Kidney glomerular epithelial cell (primary cell): ENCODE results near the gene HIGD1C.
A peak's percentile ranks its signal among the peaks of the same experiment; 100 is the strongest.
"Not testable (repeated sequence)": the region's sequence is repeated elsewhere in the genome, so short reads cannot be mapped to it uniquely, and the experiment has no call there.

Experiments used
- DNase-seq: peaks from one replicate; lab custom pipeline; 2025; lab: John Stamatoyannopoulos, UW

Gene HIGD1C

DNA sequence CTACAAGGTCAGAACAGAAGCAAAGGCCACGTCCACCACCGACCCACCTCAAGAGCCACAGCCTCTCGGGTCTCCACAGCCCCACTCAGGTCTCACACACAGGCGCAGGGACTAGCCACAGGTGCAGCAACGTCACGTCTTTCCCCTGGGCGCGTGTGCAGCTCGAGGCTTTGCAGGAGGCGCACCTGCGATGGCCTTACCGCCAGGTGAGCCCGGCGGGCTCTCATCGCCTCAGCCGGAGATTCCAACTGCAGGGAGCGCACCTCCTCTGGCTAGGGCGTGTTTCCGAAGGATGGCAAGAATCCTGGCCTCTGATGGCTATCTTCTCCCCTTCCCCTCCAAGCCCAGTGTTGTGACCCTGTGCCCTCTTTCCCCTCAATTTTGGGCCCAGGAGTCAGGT lies at the start of gene HIGD1C:
Gene HIGD1C (plus strand): TSS at position 35 of the 400 bp plus-strand sequence. CDS start 1,455 bp downstream, outside the sequence.
- DNase-seq: no peak

DNA sequence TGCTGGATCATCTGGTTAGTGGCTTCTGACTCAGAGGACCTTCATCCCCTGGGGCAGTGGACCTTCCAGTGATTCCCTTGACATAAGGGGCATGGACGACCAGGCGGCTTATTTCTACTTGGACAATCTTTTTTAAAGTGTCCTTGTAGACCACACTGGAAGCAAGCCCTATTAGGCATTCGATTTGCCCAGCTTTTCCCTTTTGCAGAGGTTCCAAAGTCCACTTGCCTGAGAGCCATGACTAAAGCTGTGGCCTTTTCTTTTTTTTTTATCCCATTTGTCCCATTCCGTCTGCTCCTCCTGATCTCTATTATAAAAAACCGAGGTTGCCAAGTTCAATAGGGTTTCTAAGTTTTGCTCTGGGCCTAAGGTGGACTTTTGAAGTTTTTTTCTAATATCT lies 43.9 kb upstream of the HIGD1C start:
- DNase-seq: not testable (repeated sequence)

DNA sequence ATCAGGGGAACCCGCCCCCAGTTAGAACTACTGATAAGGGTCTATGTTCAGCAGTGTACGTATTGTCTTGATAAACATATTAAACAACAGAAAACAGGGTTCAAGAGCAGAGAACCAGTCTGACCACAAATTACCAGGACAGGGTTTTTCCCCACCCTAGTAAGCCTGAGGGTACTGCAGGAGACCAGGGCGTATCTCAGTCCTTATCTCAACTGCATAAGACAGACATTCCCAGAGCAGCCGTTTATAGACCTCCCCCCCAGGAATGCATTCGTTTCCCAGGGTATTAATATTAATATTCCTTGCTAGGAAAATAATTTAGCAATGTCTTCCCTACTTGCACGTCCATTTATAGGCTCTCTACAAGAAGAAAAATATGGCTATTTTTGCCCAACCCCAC lies 40.0 kb upstream of the HIGD1C start:
- DNase-seq: not testable (repeated sequence)

DNA sequence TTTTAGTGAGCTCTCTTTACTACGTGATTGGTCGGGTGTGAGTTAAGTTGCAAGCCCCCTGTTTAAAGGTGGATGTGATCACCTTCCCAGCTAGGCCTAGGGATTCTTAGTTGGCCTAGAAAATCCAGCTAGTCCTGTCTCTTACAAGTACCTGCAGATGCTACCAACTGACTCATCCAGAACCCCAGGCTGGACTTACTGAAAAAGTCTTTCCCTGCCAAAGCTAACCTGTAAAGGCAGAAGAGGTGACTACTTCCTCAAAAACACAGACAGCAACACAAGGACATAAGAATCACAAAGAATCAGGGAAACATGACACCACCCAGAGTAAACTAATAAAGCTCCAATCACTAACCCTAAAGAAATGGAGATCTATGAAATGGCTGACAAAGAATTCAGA lies 39.1 kb upstream of the HIGD1C start:
- no peak for DNase-seq

DNA sequence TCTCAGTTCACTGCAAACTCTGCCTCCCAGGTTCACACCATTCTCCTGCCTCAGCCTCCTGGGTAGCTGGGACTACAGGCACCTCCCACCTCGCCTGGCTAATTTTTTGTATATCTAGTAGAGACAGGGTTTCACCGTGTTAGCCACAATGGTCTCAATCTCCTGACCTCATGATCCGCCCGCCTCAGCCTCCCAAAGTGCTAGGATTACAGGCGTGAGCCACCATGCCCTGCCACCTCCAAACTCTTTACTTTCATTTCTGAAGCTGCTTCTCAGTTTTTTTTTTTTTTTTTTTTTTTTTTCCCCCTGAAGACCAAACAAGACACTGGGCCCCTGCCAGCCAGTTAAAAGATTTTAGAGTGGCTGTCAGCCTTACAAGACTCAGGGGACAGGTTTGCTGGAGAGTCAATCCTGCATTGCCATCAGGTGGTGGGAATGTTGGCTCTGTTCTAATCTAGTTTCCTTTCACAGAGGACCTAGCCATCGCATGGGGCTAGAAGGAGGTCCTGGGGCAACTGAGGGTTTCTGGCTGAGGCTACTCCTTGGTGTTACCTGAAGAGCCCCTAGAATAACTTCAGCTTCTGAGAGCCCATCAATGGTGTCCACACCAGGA lies 37.4 kb upstream of the HIGD1C start:
- no peak for DNase-seq

DNA sequence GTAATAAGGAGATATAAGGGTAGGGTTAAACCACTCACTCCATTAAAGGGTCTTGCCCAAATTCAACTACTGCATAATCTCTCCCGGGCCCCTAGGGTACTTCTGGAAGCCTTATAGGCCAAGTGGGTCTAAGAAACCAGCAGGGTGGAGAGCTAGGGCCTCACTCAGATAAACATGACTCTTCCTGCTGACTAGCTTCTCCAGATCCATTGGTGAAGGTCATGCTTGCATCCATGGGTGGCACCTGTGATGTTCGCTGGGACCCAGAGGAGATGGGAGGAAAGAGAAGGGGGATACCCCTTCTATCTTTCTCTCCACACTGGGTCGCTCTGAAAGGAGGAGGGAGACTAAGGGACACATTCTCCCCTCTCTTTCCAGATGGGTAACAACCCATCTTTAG lies 36.1 kb upstream of the HIGD1C start:
- no peak for DNase-seq

DNA sequence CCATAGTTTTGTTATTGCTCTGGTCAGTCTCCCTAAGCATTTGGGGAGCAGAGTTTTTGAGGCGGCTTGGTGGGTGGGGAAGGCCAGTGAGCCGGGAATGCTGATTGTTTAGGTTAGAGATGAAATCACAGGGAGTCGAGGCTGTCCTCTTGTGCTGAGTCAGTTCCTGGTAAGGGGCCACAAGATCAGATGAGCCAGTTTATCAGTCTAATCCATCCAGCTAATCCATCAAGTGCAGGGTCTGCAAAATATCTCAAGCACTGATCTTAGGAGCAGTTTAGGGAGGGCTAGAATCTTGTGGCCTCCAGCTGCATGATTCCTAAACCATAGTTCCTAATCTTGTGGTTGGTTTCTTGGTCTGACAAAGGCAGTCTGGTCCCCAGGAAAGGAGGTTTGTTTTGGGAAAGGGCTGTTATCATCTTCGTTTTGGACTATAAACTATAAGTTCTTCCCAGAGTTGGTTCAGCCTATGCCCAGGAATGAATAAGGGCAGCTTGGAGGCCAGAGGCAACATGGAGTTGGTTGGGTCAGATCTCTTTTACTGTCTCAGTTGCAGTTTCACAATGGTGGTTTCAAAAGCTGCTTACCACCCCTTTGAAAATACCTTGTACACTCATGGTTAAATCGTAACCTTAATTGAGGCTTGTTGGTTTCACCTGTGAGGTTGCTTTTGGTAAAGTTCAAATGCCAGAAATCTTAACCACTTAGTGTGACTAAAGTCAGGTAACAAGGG lies 33.6 kb upstream of the HIGD1C start:
- DNase-seq: no peak

DNA sequence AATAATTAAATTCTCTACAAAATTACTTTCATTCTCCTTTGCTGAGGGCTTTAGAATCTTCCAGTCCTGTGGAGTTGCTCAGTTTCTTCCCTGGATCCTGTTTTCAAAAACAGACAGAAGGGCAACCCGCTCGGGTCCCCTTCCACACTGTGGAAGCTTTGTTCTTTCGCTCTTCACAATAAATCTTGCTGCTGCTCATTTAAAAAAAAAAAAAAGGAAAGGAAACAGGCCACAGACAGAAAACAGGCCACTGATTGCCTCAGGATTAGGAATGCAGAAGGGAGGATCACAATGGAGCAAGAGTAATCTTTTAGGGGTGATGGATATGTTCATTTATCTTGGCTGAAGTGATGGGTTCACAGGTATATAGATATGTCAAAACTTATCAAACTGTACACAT lies 29.5 kb upstream of the HIGD1C start:
- DNase-seq: no peak

DNA sequence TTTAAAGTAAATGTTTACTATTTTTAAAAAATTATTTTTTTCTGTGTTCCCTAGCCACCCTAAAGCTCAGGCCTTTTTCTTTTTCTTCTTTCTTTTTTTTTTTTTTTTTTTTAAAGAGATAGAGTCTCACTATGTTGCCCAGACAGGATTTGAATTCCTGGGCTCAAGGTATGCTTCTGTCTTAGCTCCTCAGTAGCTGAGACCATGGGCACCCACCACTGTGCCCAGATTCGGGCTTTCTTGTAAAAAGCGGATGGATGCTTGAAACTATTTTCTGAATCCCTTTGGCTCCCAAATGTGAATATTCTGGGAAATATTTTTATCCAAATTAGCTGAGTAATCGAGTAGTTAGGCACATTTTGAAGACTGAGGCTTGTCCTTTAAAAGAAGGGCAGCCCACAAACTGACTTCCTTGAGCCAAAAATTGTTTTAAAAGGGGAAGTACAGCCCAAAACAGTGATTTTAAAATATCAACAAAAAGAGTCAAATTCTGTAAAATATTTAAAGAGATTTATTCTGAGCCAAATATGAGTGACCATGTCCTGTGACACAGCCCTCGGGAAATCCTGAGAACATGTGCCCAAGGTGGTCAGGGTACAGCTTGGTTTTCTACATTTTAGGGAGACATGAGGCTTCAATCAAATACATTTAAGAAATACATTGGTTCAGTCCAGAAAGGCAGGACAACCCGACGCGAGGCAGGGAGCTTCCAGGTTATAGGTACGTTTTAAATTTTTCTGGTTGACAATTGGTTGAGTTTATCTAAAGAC lies 28.8 kb upstream of the HIGD1C start:
- DNase-seq: no peak

DNA sequence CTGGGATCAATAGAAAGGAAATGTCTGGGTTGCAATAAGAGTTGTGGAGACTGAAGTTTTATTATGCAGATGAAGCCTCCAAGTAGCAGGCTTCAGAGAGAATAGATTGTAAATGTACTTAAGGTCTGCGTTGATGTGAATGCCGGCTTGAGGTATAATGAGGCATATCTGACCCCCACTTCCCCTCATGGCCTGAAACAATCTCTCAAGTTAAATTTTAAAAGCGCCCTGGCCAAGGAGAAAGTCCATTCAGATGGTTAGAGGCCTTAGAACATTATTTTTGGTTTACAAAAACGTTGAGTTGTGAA lies 28.3 kb upstream of the HIGD1C start:
- peak; percentile 32 for DNase-seq

DNA sequence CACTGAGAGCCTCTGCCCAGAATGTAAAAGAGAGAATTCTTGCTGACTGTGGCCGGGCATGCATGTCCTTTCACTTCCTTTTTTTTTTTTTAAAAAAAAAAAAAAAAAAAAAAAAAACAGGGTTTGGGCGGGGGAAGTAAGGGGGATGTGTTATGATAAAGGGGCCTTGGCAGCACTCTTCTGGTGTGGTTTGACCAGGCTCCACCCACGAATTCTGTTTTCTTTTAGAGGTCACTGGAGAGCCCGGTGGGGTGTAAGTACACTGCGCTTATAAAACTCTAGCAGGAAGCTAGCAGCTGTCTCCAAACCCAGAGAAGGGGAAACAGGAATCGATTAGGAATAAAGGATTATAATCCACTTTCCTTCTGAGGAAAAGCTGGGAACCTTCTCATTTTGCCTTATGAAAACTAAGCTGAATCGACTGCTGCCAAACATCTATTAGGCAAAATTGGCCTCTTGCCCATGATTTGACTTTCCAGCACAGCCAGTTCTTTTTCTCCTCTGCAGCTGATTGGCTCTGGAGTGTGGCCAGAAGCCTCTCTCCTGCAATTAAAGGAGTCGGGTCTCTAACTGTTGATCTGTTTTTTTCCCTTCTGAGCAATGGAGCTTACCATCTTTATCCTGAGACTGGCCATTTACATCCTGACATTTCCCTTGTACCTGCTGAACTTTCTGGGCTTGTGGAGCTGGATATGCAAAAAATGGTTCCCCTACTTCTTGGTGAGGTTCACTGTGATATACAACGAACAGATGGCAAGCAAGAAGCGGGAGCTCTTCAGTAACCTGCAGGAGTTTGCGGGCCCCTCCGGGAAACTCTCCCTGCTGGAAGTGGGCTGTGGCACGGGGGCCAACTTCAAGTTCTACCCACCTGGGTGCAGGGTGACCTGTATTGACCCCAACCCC lies 27.7 kb upstream of the HIGD1C start:
- peak; percentile 78 for DNase-seq

DNA sequence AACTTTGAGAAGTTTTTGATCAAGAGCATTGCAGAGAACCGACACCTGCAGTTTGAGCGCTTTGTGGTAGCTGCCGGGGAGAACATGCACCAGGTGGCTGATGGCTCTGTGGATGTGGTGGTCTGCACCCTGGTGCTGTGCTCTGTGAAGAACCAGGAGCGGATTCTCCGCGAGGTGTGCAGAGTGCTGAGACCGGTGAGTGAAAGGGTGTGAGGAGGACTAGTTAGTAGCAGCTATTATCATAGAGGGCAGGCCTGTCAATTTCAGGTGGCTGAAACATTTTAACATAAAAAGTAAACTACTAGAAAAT lies 27.0 kb upstream of the HIGD1C start:
- no peak for DNase-seq

DNA sequence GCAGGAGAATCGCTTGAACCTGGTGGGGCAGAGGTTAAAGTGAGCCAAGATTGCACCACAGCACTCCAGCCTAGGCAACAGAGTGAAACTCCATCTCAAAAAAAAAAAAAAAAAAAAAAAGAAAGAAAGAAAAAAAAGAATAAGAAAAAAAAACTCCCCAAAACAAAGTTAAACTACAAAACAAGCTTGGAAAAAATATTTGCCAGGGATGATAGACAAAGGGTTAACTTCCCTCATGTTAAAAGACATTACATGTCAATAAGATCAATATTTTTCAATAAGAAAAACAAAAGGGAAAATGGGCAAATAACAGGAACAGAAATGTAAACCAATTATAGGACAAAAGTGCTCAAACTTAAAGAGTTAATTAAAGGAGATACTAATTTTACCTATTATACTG lies 26.4 kb upstream of the HIGD1C start:
- no peak for DNase-seq

DNA sequence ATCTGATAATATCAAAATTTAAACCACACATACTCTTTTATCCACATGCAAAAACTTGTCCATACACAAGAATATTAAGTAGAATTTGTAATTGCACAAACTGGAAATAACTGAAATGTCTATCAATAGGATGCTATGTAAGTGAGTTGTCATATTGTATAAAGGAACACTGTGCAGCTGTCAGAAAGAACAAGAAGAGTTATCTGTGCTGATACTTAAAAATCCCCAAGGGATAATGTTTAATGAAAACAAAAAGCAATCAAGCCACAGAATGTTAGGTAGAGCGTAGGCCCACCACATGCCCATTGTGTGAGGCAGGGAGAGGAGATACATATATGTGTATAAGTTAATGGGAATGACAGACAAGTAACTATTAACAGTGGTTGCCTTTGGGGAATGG lies 25.9 kb upstream of the HIGD1C start:
- DNase-seq: no peak

DNA sequence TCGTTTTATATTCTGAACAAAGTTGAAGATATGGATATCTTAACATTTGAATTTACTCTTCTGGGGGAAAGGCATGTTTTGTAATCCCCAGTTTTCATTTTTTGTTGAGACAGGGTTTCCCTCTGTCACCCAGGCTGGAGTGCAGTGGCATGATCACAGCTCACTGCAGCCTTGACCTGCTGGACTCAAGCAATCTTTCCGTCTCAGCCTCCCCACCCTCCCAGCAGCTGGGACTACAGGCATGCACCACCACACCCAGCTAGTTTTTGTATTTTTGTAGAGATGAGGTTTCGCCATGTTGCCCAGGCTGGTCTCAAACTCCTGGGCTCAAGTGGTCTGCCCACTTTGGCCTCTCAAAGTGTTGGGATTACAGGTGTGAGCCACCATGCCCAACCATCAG lies 25.4 kb upstream of the HIGD1C start:
- not testable (repeated sequence) for DNase-seq

DNA sequence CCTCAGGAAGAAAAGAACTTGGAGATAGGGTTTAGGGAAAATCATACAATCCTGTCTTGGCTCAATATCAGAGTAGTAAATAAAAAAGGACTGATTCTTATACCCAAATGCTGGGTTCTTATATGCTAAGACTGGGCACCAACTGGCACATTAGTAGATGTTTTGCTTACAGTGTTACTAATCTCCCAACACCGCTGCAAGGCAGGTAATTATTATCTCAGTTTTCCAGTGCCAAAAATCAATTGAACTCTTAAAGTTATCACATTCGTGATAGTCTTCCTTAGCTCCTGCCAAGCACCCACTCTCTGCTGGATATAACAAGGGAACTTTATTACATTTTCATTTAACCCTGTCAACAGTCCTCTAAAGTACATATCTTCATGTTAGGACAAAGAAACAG lies 25.0 kb upstream of the HIGD1C start:
- DNase-seq: no peak

DNA sequence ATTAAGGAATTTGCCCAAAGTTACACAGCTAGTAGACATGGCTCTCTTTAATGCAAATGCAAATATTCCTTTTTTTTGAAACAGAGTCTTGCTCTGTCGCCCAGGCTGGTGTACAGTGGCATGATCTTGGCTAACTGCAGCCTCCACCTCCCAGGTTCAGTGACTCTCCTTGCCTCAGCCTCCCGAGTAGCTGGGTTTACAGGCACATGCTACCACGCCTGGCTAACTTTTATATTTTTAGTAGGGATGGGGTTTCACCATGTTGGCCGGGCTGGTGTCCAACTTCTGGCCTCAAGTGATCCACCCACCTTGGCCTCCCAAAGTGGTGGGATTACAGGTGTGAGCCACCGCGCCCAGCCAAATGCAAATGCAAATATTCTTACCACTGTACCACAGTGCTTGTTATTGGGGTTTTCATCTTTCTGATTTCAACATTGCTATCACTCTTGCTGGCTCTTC lies 24.5 kb upstream of the HIGD1C start:
- no peak for DNase-seq

DNA sequence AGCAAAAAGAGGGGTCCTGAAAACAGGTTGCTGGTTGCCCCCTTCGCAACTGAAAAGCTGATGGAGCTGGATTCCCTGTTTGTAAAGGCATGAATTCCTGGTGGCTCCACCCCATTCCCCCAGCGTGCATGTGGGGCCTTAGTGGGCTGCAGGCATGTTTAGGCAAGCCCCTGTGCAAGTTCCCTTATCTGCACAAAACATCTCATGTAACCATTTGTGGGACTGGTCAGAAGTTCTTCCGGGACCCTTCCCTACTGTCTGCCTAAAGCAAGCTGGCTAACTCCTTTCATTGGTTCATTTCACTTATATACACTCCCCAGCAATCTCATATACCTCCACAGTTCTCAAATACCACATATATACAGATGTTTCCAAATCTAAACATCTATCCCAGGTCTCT lies 24.0 kb upstream of the HIGD1C start:
- no peak for DNase-seq

DNA sequence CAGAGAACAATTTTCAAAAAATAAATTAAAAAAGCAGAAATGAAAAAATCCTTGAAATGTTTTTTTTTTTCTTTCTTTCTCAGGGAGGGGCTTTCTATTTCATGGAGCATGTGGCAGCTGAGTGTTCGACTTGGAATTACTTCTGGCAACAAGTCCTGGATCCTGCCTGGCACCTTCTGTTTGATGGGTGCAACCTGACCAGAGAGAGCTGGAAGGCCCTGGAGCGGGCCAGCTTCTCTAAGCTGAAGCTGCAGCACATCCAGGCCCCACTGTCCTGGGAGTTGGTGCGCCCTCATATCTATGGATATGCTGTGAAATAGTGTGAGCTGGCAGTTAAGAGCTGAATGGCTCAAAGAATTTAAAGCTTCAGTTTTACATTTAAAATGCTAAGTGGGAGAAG lies 22.5 kb upstream of the HIGD1C start:
- DNase-seq: no peak

DNA sequence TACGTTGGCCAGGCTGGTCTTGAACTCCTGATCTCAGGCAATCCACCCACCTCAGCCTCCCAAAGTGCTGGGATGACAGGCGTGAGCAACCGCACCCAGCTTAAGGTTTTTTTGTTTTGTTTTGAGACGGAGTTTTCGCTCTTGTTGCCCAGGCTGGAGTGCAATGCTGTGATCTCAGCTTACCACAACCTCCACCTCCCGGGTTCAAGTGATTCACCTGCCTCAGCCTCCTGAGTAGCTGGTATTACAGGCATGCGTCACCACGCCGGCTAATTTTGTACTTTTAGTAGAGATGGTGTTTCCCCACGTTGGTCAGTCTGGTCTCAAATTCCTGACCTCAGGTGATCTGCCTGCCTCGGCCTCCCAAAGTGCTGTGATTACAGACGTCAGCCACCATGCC lies 21.9 kb upstream of the HIGD1C start:
- DNase-seq: not testable (repeated sequence)

DNA sequence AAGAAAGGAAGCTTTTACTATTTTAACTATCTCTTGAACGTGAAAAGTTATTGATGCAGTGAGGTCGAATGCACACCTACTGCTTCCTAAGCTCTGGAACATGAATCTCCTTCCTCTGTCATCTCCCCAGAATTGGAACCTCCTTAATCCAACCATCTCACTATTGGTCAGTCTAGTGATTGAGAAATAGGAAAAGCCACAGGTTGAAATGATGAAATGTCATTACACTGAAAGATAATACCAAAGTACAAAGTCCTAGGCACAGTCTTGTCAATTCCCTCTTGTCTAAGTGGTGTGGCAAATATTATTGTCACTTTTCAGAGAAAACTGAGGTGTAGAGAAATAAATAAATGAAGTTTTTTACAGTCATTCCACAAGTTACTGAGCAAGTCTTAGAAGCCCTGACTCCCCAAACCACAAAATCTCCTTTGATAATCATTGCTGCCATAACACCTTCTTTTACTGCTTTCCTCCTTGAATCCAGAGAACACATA lies 19.5 kb upstream of the HIGD1C start:
- DNase-seq: no peak

DNA sequence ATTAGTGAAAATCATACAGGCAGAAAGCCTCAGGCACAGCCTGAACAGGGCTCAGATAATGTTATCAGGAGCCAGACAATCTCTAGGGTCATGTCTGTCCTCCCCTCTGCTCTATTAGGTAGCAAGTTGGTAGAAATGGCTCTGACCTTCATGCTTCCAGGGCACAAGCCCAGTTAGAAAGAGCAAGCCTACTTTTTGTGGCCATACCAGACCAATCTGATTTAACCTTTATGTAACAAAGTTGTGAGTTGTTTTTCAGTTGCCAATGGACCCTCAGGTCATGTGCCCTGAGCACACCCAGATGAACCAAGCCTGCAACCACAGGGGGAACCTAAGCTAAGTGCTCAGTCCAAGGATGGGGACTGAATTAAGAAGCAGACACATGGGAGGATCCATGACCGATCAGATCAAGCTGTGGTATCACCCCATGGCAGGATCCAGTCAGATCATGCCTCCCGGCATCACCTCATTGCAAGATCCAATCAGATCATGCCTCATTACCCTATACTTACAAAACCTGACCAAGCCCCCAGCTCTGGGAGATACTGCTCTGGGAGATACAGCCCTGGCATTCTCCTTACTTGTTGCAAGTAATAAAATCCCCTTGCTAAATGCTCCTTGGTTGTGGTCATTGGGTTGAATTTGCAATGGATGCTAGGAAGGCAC lies 18.8 kb upstream of the HIGD1C start:
- DNase-seq: no peak
